NCI-H774 (cell line): ENCODE results near the gene ZNF454.

ENCODE experiments used
- DNase-seq: peaks from one replicate; lab custom pipeline; 2025; lab: John Stamatoyannopoulos, UW

ZNF454 gene

GRCh38 chr5:178993236-178993765 is 52.3 kb downstream of the ZNF454 start:
- DNase-seq, result no peak

GRCh38 chr5:178993955-178994579 is 53.1 kb downstream of the ZNF454 start:
- DNase-seq, result no peak

GRCh38 chr5:178994580-178995340 is 53.8 kb downstream of the ZNF454 start, which contains the start of gene GRM6:
GRM6 (minus strand) TSS chr5:178995320; CDS start chr5:178994944, 376 bp downstream.
- DNase-seq, result no peak

GRCh38 chr5:178995341-178995690 is 54.3 kb downstream of the ZNF454 start:
- DNase-seq, result no peak

- no peak for DNase-seq
Observed at GRCh38 chr5:178996156-178996555, 55.2 kb downstream of the ZNF454 start.

- DNase-seq, result no peak
Observed at GRCh38 chr5:178997191-178997590, 56.2 kb downstream of the ZNF454 start.

GRCh38 chr5:178998441-178998840 is 57.4 kb downstream of the ZNF454 start:
- DNase-seq, result no peak

- DNase-seq, result no peak
Observed at GRCh38 chr5:179006564-179006963, 65.6 kb downstream of the ZNF454 start.

GRCh38 chr5:179008667-179009066 is 67.7 kb downstream of the ZNF454 start:
- no peak for DNase-seq
